Right cardiac atrium (tissue), 5 donors: Measurements from ENCODE around the gene FAM228B. TPM values are rescaled to one million over a fixed set of nuclear protein-coding genes. Genes with fewer than 3 reads are reported as not detected.
"Not testable (repeated sequence)": the region's sequence is repeated elsewhere in the genome, so short reads cannot be mapped to it uniquely, and the experiment has no call there.

Experiments
- ATAC-seq, 2 donors: fragments of 200-7000 bp; cut with Tn5 transposase; one replicate each; pipeline versions ENCODE4 v1.8.0 to v1.9.1; 2020; ENCODE audit warnings: moderate library complexity in 2 of 2, mild to moderate bottlenecking in 1 of 2
- DNase-seq, 3 donors: peaks; one replicate each; pipeline ENCODE4 v3.0.0-alpha.2; 2020
- H3K27ac ChIP-seq: one replicate; pipeline ENCODE4 v1.5.1; 2013; ENCODE audit warnings: mild to moderate bottlenecking, low read length, control low read depth, moderate library complexity
- H3K27me3 ChIP-seq: one replicate; pipeline ENCODE4 v1.6.1; 2013; ENCODE audit not compliant: control insufficient read depth, insufficient read depth
- H3K4me1 ChIP-seq: one replicate; pipeline ENCODE4 v1.6.1; 2013; ENCODE audit warnings: low read length; ENCODE audit not compliant: control insufficient read depth, insufficient read depth
- H3K4me3 ChIP-seq: one replicate; pipeline ENCODE4 v1.5.1; 2013; ENCODE audit warnings: low read length, control low read depth
- H3K9me3 ChIP-seq: one replicate; pipeline ENCODE4 v1.6.1; 2013; ENCODE audit warnings: low read length; ENCODE audit not compliant: control insufficient read depth
- WGBS: extraction: QIAGEN DNeasy Blood & Tissue Kit; methylation state at CpG from one replicate; pipeline ENCODE4 v1.1.7; 2013; 5-methylcytosine and 5-hydroxymethylcytosine counted together
- intact Hi-C, 4 donors: fragments of 100-400 bp; cut with DNase I; formaldehyde crosslinking; loops; one replicate each; pipeline versions ENCODE4 v1.11.0 to v1.14.0; 2022 to 2023
- polyA plus RNA-seq: library from polyadenylated mRNA; stranded (reverse); fragments of 200-250 nt; gene quantifications from one replicate; pipeline ENCODE4 v1.2.3, GENCODE V29; 2013
- total RNA-seq, 4 donors: library from RNA; stranded (reverse); fragmentation: NEBNext Ultra II Directional; extraction: Animal tissue kit (Norgen Biotek cat#: 25700); gene quantifications; one replicate each; pipeline ENCODE4 v1.2.1, GENCODE V29; 2021
- donor health status: healthy with polysubstance abuse.
- donor health status: DM: no; HTN: yes; CAD: no.
- donor health status: DM: no; HTN: no; CAD: no.
- donor health status: DM: no; HTN: yes; CAD: no; lungs with severe emphysema.
- donor health status: DM: yes; HTN: yes; CAD: no.

Gene FAM228B
- total and polyA plus RNA-seq, 5 donors = 37.9 to 69.0 (median 55.8) TPM

GRCh38 chr2:24083567-24084385 lies 39.5 kb upstream of the FAM228B start:
- intact Hi-C loops = loop anchor here in 2 of 4 donors (10.0 kb wide), 1 partner anchor 159 kb away; the partner anchor contains the start of gene ATAD2B (in 2 of the 2)
- no peaks in the 10 kb centered on the region for H3K4me1 ChIP-seq
- DNase-seq = peak in 2 of 3 donors; percentile 86 to 88

GRCh38 chr2:24084386-24085199 lies 38.7 kb upstream of the FAM228B start, which contains the start of gene TP53I3:
TSS of gene TP53I3 (minus strand) at chr2:24084834. CDS start at chr2:24084326, 508 bp downstream.
- H3K27ac ChIP-seq = peak within 1 kb of the TSS; percentile 99
- intact Hi-C loops = loop anchor here in 2 of 4 donors (10.0 kb wide), 1 partner anchor 160 kb away; the partner anchor contains the start of gene ATAD2B (in 2 of the 2)
- H3K9me3 ChIP-seq = no peaks in the 10 kb centered on the region
- under 1% methylated on average over 44 of the region's 44 CpGs for WGBS
- H3K4me3 ChIP-seq = peak within 1 kb of the TSS; percentile 64
- DNase-seq (peak; percentile 89 to 96 (median 96)), ATAC-seq (peak; percentile 97)
- H3K27me3 ChIP-seq = no peaks in the 10 kb centered on the region
- H3K4me1 ChIP-seq = no peaks in the 10 kb centered on the region

More at GRCh38 chr2:24083567-24084385, 39.5 kb upstream of the FAM228B start:
- WGBS = 7% methylated on average over 30 of the region's 30 CpGs
- Histone ChIP-seq H3K4me3 (peak overlapping the region; percentile 64), H3K27me3 (no peaks in the 10 kb centered on the region), H3K9me3 (no peaks in the 10 kb centered on the region), H3K27ac (peak overlapping the region; percentile 99)
- ATAC-seq = peak; percentile 72 to 77

DNA sequence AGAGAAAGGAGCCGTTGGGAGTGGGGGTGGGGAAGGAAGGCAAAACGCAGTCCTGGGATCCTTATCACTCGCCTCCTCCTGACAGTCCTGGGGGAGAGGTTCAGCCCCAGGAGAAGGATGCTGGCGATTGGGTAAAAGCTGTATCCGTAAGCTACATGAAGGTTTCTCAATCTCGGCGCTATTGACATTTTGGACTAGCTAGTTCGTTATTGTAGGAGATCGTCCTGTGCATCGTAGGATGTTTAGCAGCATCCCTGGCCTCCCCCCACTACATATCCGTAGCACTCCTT lies 38.1 kb upstream of the FAM228B start:
- intact Hi-C loops = loop anchor here in 2 of 4 donors (10.0 kb wide), 1 partner anchor 160 kb away; the partner anchor contains the start of gene ATAD2B (in 2 of the 2)
- Histone ChIP-seq H3K9me3 (no peaks in the 10 kb centered on the region), H3K27ac (peak overlapping the region; percentile 99), H3K4me3 (peak overlapping the region; percentile 64), H3K4me1 (no peaks in the 10 kb centered on the region), H3K27me3 (no peaks in the 10 kb centered on the region)
- whole genome bisulfite sequencing = 7% methylated on average over 11 of the region's 11 CpGs
- ATAC-seq (peak; percentile 1 to 18), DNase-seq (no peak)

DNA sequence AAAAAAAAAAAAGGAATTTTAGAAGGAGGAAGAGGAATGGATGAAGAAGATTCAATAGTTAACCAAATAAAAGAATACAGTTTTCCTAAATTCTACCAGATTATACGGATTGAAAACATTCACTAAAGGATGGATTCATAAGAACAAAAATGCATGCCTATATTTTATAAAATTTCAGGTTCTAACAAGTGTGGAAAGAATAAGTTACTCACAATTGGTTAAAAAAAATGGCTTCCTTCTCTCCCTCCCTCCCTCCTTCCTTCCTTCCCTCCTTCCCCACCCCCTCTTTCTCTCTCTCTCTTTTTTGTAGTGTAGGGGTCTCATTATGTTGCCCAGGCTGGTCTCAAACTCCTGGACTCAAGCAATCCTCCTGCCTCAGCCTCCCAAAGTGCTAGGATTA lies 37.0 kb upstream of the FAM228B start:
- H3K4me1 ChIP-seq = no peaks in the 10 kb centered on the region
- intact Hi-C loops = loop anchor here in 2 of 4 donors (10.0 kb wide), 1 partner anchor 161 kb away; the partner anchor contains the start of gene ATAD2B (in 2 of the 2)
- H3K4me3 ChIP-seq = no peak overlapping the region
- ATAC-seq (no peak), DNase-seq (no peak)
- H3K27me3 ChIP-seq = no peaks in the 10 kb centered on the region
- H3K9me3 ChIP-seq = no peaks in the 10 kb centered on the region
- 94% methylated on average over 1 of the region's 1 CpG for whole genome bisulfite sequencing
- H3K27ac ChIP-seq = no peak overlapping the region

GRCh38 chr2:24087032-24087431 lies 36.2 kb upstream of the FAM228B start:
- ATAC-seq = no peak
- Histone ChIP-seq H3K4me3 (no peak overlapping the region), H3K4me1 (no peaks in the 10 kb centered on the region), H3K27me3 (no peaks in the 10 kb centered on the region), H3K9me3 (no peaks in the 10 kb centered on the region), H3K27ac (no peak overlapping the region)
- 92% methylated on average over 3 of the region's 3 CpGs for WGBS
- DNase-seq = no peak
- intact Hi-C loops = loop anchor here in 2 of 4 donors (10.0 kb wide), 1 partner anchor 162 kb away; the partner anchor contains the start of gene ATAD2B (in 2 of the 2)

DNA sequence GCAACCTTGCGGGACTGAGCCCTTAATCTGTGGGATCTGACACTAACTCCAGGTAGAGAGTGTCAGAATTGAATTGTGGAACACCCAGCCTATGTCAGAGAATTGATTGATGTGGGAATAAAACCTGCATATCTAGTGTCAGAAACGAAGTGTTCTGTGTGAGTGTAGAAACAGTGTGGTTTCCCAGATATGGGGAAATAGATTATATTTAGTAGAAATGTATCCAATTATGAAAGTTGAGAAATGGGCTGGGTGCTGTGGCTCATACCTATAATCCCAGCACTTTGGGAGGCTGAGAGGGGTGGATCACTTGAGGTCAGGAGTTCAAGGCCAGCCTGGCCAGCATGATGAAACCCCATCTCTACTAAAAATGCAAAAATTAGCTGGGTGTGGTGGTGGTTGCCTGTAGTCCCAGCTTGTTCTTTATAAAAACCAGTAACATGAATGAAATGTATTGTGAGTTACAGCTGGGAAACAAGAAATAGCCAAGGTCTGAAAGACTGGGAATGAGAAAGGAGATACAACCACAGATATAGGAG lies 34.4 kb upstream of the FAM228B start:
- no peak for ATAC-seq
- intact Hi-C loops = loop anchor here in 2 of 4 donors (10.0 kb wide), 1 partner anchor 164 kb away; the partner anchor contains the start of gene ATAD2B (in 2 of the 2)
- H3K4me1 ChIP-seq = no peaks in the 10 kb centered on the region
- 93% methylated on average over 2 of the region's 2 CpGs for WGBS
- H3K27ac ChIP-seq = no peak overlapping the region
- no peak overlapping the region for H3K4me3 ChIP-seq
- no peaks in the 10 kb centered on the region for H3K9me3 ChIP-seq
- DNase-seq = no peak
- no peaks in the 10 kb centered on the region for H3K27me3 ChIP-seq

DNA sequence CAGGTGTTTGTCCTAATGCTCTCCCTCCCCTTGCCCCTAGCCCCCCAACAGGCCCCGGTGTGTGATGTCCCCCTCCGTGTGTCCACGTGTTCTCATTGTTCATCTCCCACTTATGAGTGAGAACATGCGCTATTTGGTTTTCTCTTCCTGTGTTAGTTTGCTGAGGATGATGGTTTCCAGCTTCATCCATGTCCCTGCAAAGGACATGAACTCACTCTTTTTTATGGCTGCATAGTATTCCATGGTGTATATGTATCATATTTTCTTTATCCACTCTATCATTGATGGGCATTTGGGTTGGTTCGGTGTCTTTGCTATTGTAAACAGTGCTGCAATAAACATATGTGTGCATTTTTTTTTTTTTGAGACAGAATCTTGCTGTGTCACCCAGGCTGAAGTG lies 30.0 kb upstream of the FAM228B start:
- H3K4me1 ChIP-seq, ATAC-seq, intact Hi-C loops, H3K27ac ChIP-seq, H3K9me3 ChIP-seq, DNase-seq, H3K27me3 ChIP-seq, H3K4me3 ChIP-seq: not testable (repeated sequence)
- WGBS = 98% methylated on average over 5 of the region's 5 CpGs

DNA sequence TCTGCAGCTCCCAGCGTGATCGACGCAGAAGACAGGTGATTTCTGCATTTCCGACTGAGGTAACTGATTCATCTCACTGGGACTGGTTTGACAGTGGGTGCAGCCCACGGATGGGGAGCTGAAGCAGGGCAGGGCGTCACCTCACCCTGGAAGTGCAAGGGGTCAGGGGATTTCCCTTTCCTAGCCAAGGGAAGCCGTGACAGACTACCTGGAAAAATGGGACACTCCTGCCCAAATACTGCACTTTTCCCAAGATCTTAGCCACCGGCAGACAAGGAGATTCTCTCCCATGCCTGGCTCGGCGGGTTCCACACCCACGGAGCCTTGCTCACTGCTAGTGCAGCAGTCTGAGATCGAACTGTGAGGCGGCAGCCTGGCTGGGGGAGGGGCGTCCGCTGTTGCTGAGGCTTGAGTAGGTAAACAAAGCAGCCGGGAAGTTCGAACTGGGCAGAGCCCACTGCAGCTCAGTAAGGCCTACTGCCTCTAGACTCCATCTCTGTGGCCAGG lies 28.0 kb upstream of the FAM228B start:
- H3K4me3 ChIP-seq, DNase-seq, ATAC-seq, intact Hi-C loops, H3K27ac ChIP-seq, H3K9me3 ChIP-seq, H3K4me1 ChIP-seq, H3K27me3 ChIP-seq: not testable (repeated sequence)
- 87% methylated on average over 17 of the region's 17 CpGs for WGBS

- H3K4me1 ChIP-seq, DNase-seq, ATAC-seq, H3K27ac ChIP-seq, H3K27me3 ChIP-seq, H3K4me3 ChIP-seq, H3K9me3 ChIP-seq, intact Hi-C loops: not testable (repeated sequence)
- WGBS = 99% methylated on average over 2 of the region's 2 CpGs
Observed at GRCh38 chr2:24100732-24101131, 22.5 kb upstream of the FAM228B start.

- intact Hi-C loops = no loop called here
- 96% methylated on average over 2 of the region's 2 CpGs for WGBS
- Histone ChIP-seq H3K9me3 (no peaks in the 10 kb centered on the region), H3K4me1 (no peaks in the 10 kb centered on the region), H3K27me3 (no peaks in the 10 kb centered on the region), H3K4me3 (no peak overlapping the region), H3K27ac (no peak overlapping the region)
- no peak for ATAC-seq
- no peak for DNase-seq
Observed at GRCh38 chr2:24101992-24102391, 21.3 kb upstream of the FAM228B start.
